EL (cell line): Measurements from ENCODE around the gene PEMT.
"Not testable (repeated sequence)": the region's sequence is repeated elsewhere in the genome, so short reads cannot be mapped to it uniquely, and the experiment has no call there.

Experiments
- DNase-seq: peaks from one replicate; pipeline ENCODE4 v3.0.0-alpha.2; 2016

PEMT gene

GRCh38 chr17:17476865-17477467 lies 114.5 kb downstream of the PEMT start, which contains the start of gene MED9:
Gene MED9, plus strand, starts transcription at chr17:17477000. Its CDS starts 42 bp downstream, at chr17:17477042.
- DNase-seq: peak; percentile 89

GRCh38 chr17:17474341-17474740 lies 117.2 kb downstream of the PEMT start:
- no peak for DNase-seq

DNA sequence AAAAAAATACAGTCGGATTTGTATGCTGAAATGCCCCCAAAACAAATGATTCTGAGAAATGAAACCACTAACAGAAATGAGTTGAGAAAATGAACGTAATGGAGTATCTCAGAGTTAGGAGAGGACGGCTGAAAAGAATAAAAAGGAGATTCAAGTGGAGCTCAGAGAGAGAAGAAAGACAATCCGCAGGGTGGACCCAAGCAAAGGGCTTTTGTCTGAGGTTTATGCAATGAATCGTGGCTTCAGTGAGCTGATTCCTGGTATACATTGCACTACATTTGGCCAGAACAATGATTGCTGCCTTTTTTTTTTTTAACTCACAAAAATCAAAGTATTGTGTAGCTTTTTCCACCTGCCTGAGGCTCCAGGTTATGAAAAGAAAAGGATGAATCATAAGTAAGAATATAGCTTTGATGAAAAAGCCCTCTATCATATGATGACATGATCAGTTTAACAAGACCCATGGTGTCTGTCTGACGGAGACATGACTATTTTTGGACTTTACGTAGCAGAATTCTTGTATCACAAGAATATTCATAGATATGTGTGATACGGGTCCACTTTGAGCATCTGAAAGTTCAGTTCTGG lies 119.1 kb downstream of the PEMT start:
- no peak for DNase-seq

- no peak for DNase-seq
Measured at GRCh38 chr17:17469996-17470395, 121.5 kb downstream of the PEMT start.

DNA sequence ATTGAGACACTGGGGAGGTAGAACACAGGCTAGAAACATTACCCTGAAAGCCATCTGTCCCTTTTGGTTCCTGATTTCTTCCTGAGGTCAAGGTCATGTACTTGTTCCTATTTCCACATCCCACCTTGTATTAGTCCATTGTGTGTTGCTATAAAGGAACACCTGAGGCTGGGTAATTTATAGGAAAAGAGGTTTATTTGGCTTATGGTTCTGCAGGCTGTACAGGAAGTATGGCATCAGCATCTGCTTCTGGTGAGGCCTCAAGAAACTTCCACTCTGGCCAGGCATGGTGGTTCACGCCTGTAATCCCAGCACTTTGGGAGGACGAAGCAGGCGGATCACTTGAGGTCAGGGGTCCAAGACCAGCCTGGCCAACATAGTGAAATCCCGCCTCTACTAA lies 122.2 kb downstream of the PEMT start:
- no peak for DNase-seq

GRCh38 chr17:17468217-17469010 lies 123.1 kb downstream of the PEMT start:
- no peak for DNase-seq

GRCh38 chr17:17467720-17468119 lies 123.8 kb downstream of the PEMT start:
- DNase-seq: peak; percentile 33

DNA sequence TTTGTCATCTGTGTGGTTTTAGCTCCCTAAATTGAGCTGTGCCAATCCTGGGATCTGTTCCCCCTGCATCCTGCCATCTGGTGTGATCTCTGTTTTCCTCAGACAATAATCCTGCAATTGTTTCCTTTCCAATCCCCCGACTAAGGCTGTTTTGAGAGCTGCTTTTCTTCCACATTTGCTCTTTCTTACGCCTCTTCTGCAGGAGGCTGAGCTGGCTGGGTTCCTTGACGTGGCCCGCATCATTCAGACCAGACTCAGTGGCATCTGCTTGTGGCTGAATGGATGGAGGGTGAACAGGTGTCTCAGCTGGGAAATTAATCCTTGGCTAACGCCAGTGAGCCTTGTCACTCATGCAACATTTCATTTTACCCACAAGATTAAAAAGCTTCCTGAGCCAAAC lies 124.5 kb downstream of the PEMT start:
- DNase-seq: no peak

DNA sequence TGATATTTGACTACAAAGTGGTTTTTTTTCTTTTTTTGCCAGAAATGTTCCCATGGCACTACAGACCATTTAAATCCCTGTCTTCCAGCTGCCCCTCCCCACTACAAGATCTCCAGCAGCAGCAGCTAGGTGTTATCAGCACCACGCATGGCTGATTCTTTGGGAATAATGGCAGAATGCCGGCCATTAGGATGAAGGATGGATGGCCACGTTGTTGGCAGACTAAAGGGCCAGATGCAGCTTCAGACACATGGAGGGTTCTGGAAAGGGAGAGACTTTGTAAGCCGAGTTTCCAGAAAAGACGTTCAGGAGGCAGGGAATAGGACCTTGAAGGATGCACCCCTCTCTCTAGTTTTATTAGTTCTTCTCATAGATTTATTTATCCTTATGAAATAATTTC lies 125.0 kb downstream of the PEMT start:
- DNase-seq: no peak

DNA sequence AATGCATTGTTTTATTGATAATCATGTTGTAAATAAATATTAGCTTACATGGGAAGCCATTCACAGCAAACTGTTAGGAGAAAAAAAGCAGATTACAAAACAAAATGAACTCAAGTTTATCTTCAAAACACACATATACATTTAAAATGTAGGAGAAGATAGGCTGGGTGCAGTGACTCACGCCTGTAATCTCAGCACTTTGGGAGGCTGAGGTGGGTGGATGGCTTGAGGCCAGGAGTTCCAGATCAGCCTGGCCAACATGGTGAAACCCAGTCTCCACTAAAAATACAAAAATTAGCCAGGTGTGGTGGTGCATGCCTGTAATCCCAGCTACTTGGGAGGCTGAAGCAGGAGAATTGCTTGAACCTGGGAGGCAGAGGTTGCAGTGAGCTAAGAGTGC lies 125.6 kb downstream of the PEMT start:
- DNase-seq: not testable (repeated sequence)

DNA sequence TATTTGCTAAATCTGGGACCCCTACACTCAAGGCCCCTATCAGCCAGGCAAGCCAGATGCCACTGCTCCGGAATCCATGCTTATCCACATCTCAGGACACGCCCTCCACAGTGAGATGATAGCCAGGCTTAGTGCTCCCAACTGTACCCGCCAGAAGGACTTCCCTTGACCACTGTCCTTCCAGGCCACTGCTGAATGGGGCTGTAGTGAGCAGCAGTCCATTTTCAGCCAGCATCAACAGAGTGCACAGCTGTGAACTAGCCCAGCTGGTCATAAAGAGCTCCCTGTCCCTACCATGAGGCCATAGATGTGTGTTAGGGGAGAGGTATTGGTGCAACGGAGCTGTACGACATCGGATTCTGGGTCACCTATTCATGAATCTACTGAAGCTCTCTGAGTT lies 127.7 kb downstream of the PEMT start:
- no peak for DNase-seq

GRCh38 chr17:17462048-17462824 lies 129.3 kb downstream of the PEMT start:
- DNase-seq: no peak

GRCh38 chr17:17460038-17460437 lies 131.5 kb downstream of the PEMT start:
- DNase-seq: no peak

DNA sequence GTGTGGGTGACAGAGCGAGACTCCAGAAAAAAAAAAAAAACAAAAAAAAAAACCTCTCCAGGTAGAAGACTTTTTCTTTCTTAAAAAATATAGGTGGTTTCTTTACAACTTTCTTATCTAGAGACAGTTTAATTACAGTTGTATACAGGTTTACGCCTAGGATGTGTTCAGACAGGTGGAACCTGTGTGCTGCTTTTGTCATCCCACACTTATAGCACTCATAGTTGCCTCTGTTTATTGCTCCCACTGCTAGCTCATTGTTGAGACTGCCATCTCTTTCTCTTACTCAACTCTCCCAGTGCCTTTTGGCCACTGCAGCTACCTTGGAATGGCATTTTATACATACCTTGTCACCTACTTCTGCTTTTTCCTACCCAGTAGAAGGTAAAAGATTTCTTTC lies 133.8 kb downstream of the PEMT start:
- DNase-seq: no peak

GRCh38 chr17:17456251-17456650 lies 135.3 kb downstream of the PEMT start:
- DNase-seq: no peak
